GM19035 (cell line): ENCODE data around the gene SNX27.

Source experiments
- ATAC-seq: cut with Tn5 transposase; IDR thresholded peaks from one replicate; pipeline ENCODE4 v1.9.1; 2021; ENCODE audit not compliant: unreplicated experiment

Gene SNX27

DNA sequence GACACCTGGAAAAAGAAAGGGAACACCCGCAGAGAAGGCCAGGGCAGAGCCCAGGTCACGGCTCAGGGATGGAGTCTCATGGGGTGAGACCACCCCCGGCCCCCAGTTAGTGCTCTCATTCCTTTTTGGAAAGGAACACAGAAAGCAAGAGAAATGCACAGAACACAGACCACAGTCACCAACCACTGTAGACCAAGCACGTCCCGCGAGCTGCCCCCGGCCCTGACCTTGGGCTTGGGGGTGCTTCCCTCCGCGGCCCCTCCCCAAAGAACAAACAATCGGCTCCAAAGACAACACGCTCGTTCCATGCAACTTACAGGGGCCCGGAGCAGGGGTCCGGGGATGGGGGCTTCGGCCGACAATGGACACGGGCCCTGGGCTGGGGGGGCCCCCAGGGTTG lies 92.0 kb downstream of the SNX27 start:
- no peak for ATAC-seq

DNA sequence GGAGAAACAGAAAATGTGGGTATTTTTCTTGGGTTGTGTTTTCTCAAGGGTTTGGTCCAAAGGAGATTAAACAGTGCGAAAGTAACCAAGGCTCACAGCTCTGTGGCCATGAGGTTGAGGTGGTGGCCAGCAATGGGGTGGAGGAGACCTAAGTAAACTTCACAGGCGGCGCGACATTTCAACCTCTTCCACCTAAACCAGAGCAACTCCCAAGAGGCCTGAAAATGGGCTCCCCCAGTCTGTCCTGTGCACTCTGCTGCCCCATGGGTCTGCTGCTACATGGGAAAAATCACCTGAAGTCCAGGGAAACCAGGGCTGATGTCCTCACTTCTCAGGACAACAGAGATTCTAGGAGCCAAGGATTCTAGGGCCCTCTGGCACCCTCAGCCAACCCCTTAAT lies 92.4 kb downstream of the SNX27 start:
- ATAC-seq, result no peak

DNA sequence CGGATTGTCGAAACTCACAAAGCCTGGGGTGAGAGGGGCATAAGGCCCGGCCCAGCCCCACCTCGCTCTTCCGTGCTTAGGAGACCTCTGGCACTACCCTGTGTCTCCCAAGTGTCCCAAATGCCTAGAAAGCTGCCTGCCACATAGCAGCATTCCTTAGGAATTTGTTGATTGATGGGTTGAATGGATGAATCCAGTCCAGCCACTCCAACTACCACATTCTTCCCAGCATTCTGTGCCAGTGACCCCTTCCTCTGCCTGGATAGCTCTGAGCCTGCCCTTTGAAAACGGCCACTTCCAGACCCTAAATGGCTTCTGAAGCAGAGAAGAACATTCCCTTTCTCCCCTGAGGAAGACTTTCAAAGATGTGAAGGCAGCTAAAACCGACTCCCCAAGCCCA lies 93.3 kb downstream of the SNX27 start:
- ATAC-seq, result no peak

DNA sequence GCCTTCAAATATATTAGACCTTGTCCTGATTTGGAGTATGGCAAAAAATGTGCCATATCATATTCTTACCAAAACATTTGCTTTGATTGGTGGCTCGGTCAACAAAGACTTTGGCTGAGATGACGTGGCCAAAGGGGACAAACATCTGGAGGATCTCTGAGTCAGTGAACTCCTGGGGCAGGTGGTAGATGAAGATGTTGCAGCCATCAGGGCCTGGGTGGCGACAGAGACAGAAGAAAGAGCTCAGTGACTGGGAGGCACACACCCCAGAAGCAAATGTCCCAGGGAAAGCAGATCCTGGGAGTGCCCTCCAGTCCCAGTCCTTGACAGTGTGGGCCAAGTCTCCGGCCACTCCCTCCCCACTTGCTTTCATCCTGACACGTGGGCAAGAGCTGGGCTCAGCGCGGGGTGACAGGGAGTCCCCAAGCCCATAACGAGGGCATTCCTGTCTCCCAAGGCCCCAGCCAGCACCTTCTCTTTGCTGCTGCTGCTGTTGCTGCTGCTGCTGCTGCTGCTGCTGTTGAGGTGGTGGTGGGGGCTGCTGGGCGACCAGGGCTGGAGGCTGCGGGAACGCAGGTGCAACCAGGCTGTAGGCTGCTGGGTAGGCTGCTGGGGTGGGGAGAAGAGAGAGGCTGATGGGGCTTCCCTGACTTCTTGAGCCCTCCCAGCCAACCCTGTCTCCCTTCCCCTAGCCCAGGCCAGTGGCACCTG lies 94.1 kb downstream of the SNX27 start:
- ATAC-seq, result no peak

DNA sequence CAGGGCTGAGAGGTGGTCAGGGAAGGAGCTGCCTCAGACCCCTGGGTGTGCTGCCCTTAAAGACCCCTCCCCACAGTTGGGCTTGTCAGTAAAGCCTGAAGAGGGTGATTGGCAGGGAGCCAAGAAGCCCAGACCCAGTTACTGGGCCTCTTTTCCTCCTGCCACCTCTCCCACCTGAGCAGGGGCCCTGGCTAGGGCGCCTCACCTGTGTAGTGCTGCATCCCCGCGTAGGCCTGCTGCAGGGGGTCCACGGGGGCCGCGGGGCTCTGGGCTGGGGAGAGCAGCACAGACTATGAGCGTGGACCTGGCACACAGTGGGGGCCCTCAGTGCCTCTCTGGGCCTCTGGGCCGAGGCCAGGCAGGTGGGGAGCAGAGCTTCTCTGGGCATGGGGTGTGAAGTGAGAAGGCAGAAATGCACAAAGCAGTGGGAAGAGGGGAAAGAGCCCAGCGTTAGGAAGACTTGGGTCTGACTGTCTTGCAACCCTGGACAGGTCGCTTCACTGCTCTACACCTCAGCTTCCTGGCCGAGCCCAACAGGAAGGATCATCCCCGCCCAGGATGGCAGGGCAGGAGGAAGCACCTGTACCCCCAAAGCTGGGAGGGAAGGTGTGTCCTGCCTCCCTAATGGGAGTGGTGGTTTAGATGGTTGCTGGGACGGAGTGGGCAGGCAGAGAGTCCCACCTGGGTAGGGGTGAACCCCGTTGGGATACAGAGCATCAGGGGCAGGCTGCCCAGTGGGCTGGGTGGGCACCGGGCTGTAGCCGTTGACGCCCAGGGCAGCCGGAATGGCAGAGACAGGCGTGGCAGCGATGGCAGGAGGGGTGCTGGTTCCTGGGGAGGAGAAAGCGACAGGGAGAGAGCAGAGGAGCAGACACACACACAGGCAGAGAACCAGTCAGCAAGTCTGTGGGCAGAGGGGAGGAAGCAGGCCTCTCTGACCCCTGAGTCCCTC lies 94.9 kb downstream of the SNX27 start:
- ATAC-seq, result no peak

DNA sequence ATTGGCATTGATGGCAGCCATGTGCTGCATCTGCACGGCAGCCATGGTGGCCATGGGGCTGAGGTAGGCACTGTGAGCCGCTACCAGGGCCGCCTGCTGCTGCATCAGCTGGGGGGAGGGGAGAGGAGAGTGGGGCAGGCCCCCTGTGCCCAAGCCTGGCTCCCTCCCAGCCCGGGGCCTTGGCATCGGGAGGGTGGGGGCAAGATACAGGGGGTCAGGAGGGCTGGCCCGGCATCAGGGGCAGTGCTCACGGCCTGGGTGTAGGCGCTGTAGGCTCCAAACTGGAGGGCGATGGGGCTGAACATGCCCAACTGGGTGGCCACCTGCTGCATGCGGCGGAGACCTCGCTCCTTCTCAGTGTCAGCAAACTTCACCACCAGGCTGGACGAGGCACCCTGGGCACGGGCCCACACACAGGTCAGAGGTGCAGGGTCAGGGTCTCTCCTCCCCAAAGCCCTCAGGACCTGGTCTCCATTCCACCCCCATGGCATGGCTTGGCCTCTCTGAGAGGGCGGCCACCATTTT lies 95.8 kb downstream of the SNX27 start:
- ATAC-seq, result no peak

DNA sequence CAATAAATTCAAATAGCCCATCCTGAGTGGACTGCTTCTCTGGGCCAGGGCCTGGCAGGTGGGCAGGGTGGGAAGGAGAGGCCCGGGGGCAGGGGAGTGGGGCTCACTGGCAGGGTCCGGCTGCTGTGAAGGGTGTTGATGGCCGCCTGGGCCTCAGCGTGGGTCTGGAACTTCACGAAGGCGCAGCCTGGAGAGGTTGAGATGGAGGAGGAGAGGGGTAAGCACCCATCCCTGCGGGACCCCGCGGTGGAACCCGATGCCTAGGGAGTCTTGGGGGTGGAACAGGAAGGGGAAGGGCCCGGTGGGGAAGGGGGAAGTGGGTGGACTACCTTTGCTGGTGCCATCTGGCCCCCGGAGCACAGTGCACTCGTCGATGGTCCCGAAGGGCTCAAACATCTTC lies 97.0 kb downstream of the SNX27 start:
- ATAC-seq, result no peak

DNA sequence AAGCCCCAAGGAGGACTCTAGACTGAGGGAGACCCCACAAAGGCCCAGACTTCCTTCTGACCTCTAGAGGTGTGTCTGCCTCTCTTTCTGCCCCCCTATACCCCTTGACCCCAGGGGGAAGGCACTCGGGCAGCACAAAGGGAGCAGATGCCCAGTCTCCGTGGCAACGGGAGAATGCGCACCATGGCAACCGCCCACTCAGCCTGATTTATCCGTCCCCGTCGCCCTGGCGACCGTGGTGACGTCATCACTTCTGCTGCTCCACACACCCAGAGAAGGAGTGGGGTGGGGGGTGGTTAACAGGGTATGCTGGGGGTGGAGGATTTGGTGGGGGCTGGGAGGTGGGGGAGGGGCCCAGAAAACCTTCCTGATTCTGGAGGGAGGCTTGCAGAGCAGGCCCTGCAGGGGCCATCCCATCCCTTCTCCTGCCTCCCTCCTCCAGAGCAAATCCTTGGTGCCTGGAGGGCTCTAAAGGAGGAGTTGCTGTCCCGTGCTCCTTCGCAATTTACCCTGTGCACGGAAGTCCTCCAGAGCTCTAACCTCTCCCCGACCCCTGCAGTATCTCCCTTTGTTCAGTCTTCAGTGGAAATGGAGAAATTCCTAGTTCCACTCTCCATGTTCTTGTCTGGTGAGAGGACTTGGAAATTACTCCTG lies 98.5 kb downstream of the SNX27 start:
- ATAC-seq, result no peak

DNA sequence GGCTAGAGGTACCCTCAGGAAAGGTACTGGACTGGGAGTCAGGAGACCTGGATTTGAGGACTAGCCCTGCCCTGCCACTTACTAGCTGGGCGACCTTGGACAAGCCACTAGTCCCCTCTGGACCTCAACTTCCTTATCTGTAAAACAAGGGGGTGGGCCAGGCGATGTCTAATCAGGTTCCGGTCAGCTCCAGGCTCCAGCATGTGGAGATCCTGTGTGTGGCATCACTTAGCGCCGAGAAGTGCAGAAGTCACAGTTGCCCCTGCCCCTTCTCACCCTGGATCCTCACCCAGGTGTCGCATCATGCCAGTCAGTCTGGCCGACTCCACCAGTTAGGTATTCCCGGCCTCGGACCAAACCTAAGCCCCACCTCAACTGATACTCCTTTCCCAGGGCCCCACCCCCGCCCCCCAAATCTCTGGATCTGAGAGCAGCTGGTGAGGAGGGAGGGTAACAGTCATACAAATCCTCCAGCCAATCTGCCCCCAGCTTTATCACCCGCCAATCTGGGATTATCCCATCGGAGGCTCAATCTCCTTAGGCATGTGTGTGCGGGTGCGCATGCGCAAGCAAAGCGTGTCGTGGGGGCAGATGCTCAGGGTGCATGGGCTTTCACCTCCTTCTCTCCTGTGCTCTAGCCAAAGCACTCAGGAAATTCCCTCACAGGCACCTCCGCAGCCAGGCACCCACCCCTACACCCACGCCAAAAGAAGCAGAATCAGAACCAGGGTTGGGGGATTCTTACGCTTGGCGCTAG lies 99.4 kb downstream of the SNX27 start:
- ATAC-seq, result no peak

DNA sequence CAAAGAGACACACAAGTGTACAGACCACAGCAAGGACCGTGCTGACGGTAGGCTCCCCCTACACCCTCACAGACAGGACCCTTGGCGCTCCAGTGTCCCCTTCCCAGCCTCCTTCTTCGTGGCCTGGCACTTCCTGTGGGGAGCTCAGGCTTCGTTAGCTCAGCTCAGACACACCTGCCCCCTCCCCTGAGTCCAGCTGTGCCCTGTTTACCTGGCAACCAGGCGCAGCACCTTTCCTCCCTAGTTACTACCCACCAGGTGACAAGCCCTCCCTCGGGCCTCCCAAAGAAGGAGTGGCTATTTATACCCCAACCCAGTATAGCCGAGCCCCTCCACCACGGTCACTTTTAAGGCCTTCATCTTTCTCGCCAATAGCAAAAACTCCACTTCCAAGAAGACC lies 100.1 kb downstream of the SNX27 start:
- no peak for ATAC-seq

DNA sequence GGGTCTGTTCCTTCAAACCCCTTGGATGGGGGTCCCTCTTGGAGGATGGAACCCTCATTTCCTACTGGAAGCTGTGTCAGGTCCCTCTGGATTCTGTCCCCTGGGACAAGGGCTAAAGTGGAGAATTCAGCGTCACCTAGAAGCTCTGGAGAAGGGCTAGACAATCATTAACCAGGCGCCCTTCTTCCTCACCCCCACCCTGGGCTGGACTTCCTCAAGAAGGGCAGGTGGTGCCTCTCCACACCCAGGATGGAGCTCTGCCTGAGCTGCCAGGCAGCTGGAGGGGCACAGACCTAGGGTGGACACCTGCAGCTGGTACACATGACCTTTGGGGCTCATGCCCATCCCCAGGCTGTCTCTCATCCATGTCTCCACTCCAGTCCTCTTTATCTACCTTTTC lies 101.2 kb downstream of the SNX27 start:
- no peak for ATAC-seq

DNA sequence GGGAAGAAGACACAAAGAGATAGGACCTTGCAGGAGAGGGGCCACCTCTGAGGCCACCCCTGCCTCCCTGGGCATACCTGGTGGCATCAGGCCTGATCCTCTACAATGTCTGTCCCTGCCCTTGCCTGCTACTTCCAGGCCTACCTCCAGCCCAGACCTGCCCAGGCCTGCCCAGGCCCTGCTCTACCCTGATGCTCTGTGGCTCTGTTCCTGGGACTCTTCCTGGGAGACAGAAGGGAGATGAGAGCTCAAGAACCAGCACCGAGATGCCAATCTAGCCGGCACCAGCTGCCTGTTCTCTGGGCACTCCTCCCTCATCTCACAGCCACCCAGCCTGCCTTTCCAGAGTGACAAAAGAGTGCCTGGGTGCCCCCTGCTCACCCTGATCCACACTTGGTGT lies 102.0 kb downstream of the SNX27 start:
- ATAC-seq, result no peak

DNA sequence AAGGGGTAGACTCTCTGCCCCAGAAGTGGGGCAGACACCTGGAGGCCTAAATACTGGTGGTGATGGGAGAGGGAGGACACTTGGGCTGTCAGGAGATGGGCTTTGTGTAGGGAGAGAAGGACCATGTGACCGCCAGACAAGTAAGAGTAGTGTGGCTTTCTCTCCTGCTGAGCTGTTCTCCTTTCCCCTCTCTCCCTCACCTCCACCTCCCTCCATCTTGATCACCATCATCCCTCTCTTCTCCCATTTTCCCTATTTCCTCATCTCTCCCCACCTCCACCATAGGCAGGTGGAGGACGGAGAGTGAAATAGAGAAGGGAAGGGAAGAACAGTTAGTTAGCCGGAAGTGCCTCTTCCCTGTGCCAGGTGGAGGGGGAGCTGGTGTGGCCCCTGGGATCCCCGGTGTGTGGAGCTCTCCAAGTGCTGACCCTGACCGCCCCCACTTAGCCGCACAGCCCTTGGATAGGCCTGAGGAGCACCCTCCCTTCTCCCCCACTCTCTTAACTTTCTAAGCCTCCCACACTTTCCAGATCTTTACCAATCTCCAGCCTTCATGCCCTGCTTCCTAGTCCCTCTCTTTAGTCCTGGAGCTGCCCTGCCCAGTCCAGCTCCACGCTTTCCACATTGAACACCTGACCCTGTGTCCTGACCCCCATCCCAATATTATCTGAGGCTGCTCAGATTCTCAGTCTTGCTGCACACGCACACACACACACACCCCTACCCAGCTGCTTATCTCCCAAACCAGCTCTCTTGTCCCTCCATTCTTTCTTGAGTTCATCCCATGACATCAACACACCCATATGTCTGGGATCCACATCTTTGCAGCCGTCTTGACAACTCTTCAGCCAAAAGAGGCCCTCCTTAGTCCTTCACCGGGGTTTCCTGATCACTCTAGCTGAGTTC lies 103.2 kb downstream of the SNX27 start:
- no peak for ATAC-seq

DNA sequence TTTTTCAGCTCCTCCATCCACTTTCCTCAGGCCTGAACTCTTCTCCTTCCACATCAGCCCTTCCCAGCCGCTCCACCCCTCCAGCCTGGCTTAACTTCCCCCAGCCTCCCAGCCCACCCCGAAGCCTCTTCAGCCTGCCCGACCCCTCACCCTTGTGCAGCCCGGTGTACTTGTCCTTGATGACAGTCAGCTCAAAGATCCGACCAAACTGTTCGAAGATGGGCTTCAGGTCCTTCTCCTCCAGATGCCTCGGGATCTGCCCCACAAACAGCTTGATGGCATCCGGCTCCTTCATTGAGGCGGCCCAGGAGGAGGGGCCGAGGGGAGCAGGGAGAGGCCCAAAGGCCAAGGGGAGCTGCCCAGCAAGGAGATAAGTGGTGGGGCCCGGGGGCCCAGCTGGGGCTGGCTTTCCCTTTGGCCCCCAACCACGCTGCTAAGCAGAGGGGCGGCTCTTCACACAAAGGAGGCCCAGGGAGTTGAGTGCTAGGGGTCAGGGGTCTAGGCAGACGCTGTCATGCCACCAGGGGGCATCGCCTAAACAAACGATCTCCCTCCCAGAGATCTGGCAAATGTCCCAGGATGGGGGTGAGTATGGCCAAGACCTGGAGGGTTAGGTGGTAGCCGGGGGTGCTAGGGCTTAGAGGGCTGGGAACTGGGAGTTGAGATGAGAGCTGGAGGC lies 104.0 kb downstream of the SNX27 start:
- ATAC-seq, result no peak

DNA sequence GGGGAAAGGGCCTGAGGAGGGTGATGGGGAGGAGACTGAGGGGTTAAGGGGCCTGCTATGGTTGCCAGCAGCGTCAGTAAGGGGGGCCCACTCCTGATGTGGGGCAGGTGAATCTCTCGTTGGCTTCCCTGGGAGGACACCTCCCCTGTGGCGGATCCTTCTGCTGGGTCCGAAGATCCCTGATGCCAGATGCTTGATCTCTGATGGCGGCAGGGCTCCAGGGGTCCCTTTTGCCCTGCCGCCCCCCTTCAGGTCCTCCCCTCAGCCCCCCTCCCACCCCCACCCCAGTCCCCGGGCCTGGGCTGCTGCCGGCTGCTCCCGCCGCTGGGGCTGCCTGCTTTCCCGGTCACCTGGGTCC lies 104.5 kb downstream of the SNX27 start:
- ATAC-seq, result no peak

DNA sequence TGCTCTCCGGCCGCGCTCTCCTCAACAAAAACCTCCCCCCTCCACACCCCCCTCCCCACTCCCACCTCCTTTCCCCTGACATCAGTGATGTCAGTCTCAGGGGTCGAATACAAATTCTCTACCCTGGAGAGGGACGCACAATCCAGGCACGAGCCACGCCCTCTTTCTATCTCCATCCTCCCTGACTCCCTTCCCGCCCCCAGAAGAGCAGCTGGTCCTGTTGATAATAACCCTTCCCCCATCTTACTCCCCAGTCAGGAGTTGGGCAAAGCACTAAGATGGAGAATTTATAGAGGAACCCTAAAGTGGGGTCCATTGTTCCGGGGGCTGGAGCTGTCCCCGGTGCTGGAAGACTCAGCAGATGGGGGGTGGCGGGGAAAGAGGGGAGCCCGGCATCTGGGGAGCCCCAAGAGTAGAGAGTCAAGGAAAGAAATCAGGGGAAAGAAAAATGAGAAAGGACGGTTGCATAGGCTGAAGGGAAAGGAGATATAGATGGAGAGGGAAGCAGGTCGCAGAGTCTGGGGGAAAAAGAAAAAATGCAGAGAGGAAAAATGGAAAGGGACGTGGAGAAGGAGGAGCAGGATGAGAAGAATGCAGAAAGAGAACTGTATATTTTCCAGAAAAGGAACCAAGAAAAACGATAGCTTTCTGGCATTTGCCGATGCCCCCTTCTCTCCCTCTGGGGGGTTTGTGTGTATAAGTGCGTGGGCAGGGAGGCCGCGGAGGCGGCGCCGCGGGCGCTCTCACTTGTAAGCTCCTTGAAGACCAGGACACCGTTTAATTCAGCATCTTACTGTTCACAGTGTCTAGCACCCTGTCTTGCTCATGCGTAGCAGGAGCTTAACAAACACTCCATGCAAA lies 105.2 kb downstream of the SNX27 start, which contains the start of gene CELF3:
CELF3 (minus strand) TSS at position 33 of the 861 bp plus-strand sequence. CDS start 783 bp downstream, outside the sequence.
- ATAC-seq, result no peak

DNA sequence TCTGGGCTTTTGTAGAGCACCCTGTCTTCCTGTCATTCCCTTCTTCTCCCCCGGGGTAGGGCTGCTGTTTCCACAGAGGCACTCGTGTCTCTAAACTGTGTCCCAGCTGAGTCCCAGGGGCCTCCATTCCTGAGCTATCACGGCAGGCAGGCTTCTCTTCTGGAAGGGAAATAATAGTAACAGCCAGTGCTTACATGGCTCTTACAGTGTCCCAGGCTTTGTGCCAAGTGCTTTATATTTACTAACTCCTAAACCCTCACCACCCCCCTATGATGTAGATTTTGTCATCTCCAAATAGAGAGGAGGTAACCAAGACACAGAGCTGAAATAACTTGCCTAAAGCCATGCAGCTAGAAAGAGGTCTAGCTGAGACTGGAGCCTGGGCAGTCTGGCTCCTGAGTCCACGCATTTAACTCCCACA lies 106.2 kb downstream of the SNX27 start:
- no peak for ATAC-seq

DNA sequence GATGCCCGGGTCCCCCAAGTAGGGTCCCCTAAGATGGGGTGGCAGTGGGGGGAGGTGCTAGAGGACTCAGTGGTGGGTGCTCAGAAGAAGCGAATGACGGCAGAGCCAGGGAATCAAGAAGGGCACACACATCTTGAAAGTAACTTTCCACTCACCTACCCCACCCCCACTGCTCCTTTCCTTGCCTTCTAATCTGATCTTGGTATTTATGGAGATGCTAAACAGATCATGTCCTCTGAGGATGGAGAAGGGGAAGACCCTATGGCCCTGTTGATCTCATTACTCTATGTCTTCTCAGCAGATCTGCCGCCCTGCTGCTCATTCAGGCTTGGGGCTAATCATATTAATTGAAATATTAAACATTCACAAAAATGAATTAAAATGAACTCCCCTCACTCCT lies 106.8 kb downstream of the SNX27 start:
- ATAC-seq, result no peak
